ENCODE measurements around the gene ATR. TPM values are rescaled to one million over a fixed set of nuclear protein-coding genes. Genes with fewer than 3 reads are reported as not detected.

The ATR gene
- total and polyA plus RNA-seq, 4 donors: 9.0 to 41.3 (median 23.3) TPM

- 87 to 89% methylated on average over 4 of the region's 4 CpGs for WGBS, 2 donors
- Histone ChIP-seq H3K9me3 (ENCODE audit: control insufficient read depth in 4 of 4, insufficient read depth in 3 of 4, low read length in 3 of 4) (peaks cover 0 to 3% (median 0%) of the 10 kb centered on the region in 4 donors), H3K27ac (ENCODE audit: low read depth in 1 of 2, low read length in 1 of 2) (no peak overlapping the region), H3K4me3 (no peak overlapping the region), H3K36me3 (ENCODE audit: control insufficient read depth in 4 of 4, insufficient read depth in 4 of 4, low read length in 4 of 4) (peaks cover 0 to 24% (median 19%) of the 10 kb centered on the region in 4 donors), H3K4me1 (ENCODE audit: control insufficient read depth in 5 of 5, insufficient read depth in 5 of 5, low read length in 5 of 5) (no peaks in the 10 kb centered on the region), H3K27me3 (ENCODE audit: control insufficient read depth in 3 of 3, insufficient read depth in 3 of 3, low read length in 2 of 3) (no peaks in the 10 kb centered on the region), H3K9ac (ENCODE audit: insufficient read depth in 1 of 2, low read length in 2 of 2) (no peak overlapping the region)
- DNase-seq (no peak), ATAC-seq (ENCODE audit: insufficient read depth, low FRiP score) (no peak)
- no peak for TF ChIP-seq CTCF (IDR thresholded peaks at IDR 0.05; ENCODE audit: control extremely low read depth, extremely low read depth)
Observed at GRCh38 chr3:142523921-142524566, 54.5 kb downstream of the ATR start.

DNA sequence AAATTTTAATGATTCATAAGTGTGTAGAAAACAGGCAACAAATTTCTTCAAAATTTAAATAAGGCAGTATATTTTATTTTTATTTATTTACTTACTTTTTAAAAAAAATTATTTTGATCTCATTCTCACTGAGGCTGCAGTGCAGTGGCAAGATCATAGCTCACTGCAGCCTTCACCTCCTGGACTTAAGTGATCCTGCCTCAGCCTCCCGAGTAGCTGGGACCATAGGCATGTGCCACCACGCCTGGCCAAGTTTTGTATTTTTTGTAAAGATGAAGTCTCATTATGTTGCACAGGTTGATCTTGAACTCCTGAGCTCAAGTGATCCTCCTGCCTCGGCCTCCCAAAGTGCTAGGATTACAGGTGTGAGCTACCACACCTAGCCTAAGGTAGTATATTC, 69.5 kb downstream of the ATR start:
- 97 to 100% methylated on average over 3 of the region's 3 CpGs for WGBS, 2 donors
- H3K9ac ChIP-seq (ENCODE audit: insufficient read depth in 1 of 2, low read length in 2 of 2): no peak overlapping the region
- TF ChIP-seq CTCF (IDR thresholded peaks at IDR 0.05; ENCODE audit: control extremely low read depth, extremely low read depth): no peak
- no peak overlapping the region for H3K4me3 ChIP-seq
- no peaks in the 10 kb centered on the region for H3K4me1 ChIP-seq (ENCODE audit: control insufficient read depth in 5 of 5, insufficient read depth in 5 of 5, low read length in 5 of 5)
- DNase-seq (no peak), ATAC-seq (ENCODE audit: insufficient read depth, low FRiP score) (no peak)
- H3K27ac ChIP-seq (ENCODE audit: low read depth in 1 of 2, low read length in 1 of 2): no peak overlapping the region
- H3K9me3 ChIP-seq (ENCODE audit: control insufficient read depth in 4 of 4, insufficient read depth in 3 of 4, low read length in 3 of 4): no peaks in the 10 kb centered on the region
- H3K36me3 ChIP-seq (ENCODE audit: control insufficient read depth in 4 of 4, insufficient read depth in 4 of 4, low read length in 4 of 4): peaks cover 0 to 12% (median 3%) of the 10 kb centered on the region in 4 donors
- H3K27me3 ChIP-seq (ENCODE audit: control insufficient read depth in 3 of 3, insufficient read depth in 3 of 3, low read length in 2 of 3): no peaks in the 10 kb centered on the region

GRCh38 chr3:142507241-142507640, 71.3 kb downstream of the ATR start:
- Histone ChIP-seq H3K9me3 (ENCODE audit: control insufficient read depth in 4 of 4, insufficient read depth in 3 of 4, low read length in 3 of 4) (no peaks in the 10 kb centered on the region), H3K36me3 (ENCODE audit: control insufficient read depth in 4 of 4, insufficient read depth in 4 of 4, low read length in 4 of 4) (peaks cover 3 to 14% (median 5%) of the 10 kb centered on the region in 4 donors), H3K4me1 (ENCODE audit: control insufficient read depth in 5 of 5, insufficient read depth in 5 of 5, low read length in 5 of 5) (no peaks in the 10 kb centered on the region), H3K27me3 (ENCODE audit: control insufficient read depth in 3 of 3, insufficient read depth in 3 of 3, low read length in 2 of 3) (no peaks in the 10 kb centered on the region), H3K27ac (ENCODE audit: low read depth in 1 of 2, low read length in 1 of 2) (no peak overlapping the region), H3K4me3 (no peak overlapping the region), H3K9ac (ENCODE audit: insufficient read depth in 1 of 2, low read length in 2 of 2) (no peak overlapping the region)
- TF ChIP-seq CTCF (IDR thresholded peaks at IDR 0.05; ENCODE audit: control extremely low read depth, extremely low read depth): no peak
- WGBS, 2 donors: 96 to 98% methylated on average over 4 of the region's 4 CpGs
- DNase-seq (no peak), ATAC-seq (ENCODE audit: insufficient read depth, low FRiP score) (no peak)

Measured in lung (tissue), 12 donors.